ENCODE data around the gene MBTPS1.

Gene MBTPS1

GRCh38 chr16:84071121-84071520, 45.6 kb downstream of the MBTPS1 start:
- ATAC-seq, result no peak
- TF ChIP-seq ZC3H10 (CRISPR knock-in tag; IDR thresholded peaks at IDR 0.05), result no peak
- TF ChIP-seq TCF4 (CRISPR knock-in tag; IDR thresholded peaks at IDR 0.05; ENCODE audit: borderline replicate concordance), result no peak
- TF ChIP-seq ISL1 (CRISPR knock-in tag; IDR thresholded peaks at IDR 0.05), result no peak
- TF ChIP-seq ARNTL (CRISPR knock-in tag; IDR thresholded peaks at IDR 0.05; ENCODE audit: borderline replicate concordance, low read depth), result no peak
- TF ChIP-seq PPARA (CRISPR knock-in tag; IDR thresholded peaks at IDR 0.05; ENCODE audit: borderline replicate concordance), result no peak
- no peak for TF ChIP-seq SNAI2 (CRISPR knock-in tag; IDR thresholded peaks at IDR 0.05)
- no peak for TF ChIP-seq CREB5 (CRISPR knock-in tag; IDR thresholded peaks at IDR 0.05; ENCODE audit: low read depth)

- no peak for ATAC-seq
- TF ChIP-seq PATZ1 (CRISPR knock-in tag; IDR thresholded peaks at IDR 0.05; ENCODE audit: borderline replicate concordance), result no peak
- no peak for TF ChIP-seq ESRRG (CRISPR knock-in tag; IDR thresholded peaks at IDR 0.05)
- TF ChIP-seq SNAI2 (CRISPR knock-in tag; IDR thresholded peaks at IDR 0.05), result no peak
- no peak for TF ChIP-seq ZNF8 (CRISPR knock-in tag; IDR thresholded peaks at IDR 0.05)
- TF ChIP-seq ISL1 (CRISPR knock-in tag; IDR thresholded peaks at IDR 0.05), result no peak
- TF ChIP-seq PPARA (CRISPR knock-in tag; IDR thresholded peaks at IDR 0.05; ENCODE audit: borderline replicate concordance), result no peak
- TF ChIP-seq ZNF70 (CRISPR knock-in tag; IDR thresholded peaks at IDR 0.05), result no peak
- no peak for TF ChIP-seq POU6F1 (CRISPR knock-in tag; IDR thresholded peaks at IDR 0.05; ENCODE audit: borderline replicate concordance, low read depth)
- no peak for TF ChIP-seq TOX (CRISPR knock-in tag; IDR thresholded peaks at IDR 0.05; ENCODE audit: borderline replicate concordance)
- no peak for TF ChIP-seq ARNTL (CRISPR knock-in tag; IDR thresholded peaks at IDR 0.05; ENCODE audit: borderline replicate concordance, low read depth)
- TF ChIP-seq ZC3H10 (CRISPR knock-in tag; IDR thresholded peaks at IDR 0.05), result no peak
- TF ChIP-seq CSDC2 (CRISPR knock-in tag; IDR thresholded peaks at IDR 0.05), result no peak
- TF ChIP-seq ZNF565 (CRISPR knock-in tag; conservative IDR thresholded peaks at IDR 0.05; ENCODE audit: low read depth), result no peak
- TF ChIP-seq RARB (CRISPR knock-in tag; IDR thresholded peaks at IDR 0.05), result no peak
- no peak for TF ChIP-seq GLIS3 (CRISPR knock-in tag; IDR thresholded peaks at IDR 0.05)
- TF ChIP-seq CSRNP3 (CRISPR knock-in tag; IDR thresholded peaks at IDR 0.05), result no peak
- TF ChIP-seq CREB5 (CRISPR knock-in tag; IDR thresholded peaks at IDR 0.05; ENCODE audit: low read depth), result no peak
- TF ChIP-seq BACH2 (CRISPR knock-in tag; IDR thresholded peaks at IDR 0.05; ENCODE audit: borderline replicate concordance), result no peak
- no peak for TF ChIP-seq OSR1 (CRISPR knock-in tag; IDR thresholded peaks at IDR 0.05)
- no peak for TF ChIP-seq TSHZ2 (CRISPR knock-in tag; IDR thresholded peaks at IDR 0.05)
These were observed 47.2 kb downstream of the MBTPS1 start for GRCh38 chr16:84069540-84069939.
